Amniotic epithelial cell (primary cell): ENCODE data around the gene C1QB.
"Not testable (repeated sequence)": the region's sequence is repeated elsewhere in the genome, so short reads cannot be mapped to it uniquely, and the experiment has no call there.

Source experiments
- DNase-seq: peaks from one replicate; pipeline ENCODE4 v3.0.0-alpha.2; 2010; ENCODE audit warnings: low read depth

The C1QB gene

DNA sequence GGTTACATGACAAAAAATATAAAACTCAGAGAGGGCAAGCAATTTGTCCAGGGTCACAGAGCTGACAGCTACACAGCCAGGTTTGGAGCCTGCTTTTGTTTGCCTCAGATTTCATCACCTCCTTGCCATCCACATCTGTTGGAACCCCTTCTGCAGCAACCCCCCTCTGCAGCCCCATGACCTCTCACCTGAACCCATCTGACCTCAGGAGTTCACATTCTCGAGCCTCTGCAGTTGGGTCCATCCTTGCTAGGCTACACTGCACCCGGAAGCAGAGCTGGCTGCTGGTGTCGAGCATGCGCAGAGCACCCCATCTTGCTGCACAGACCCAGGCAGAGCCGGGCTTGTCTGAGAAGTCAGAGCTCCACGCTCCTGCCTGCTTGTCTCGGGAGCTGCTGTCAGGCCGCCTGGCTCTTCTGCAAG, 10.0 kb downstream of the C1QB start:
- DNase-seq, result no peak

DNA sequence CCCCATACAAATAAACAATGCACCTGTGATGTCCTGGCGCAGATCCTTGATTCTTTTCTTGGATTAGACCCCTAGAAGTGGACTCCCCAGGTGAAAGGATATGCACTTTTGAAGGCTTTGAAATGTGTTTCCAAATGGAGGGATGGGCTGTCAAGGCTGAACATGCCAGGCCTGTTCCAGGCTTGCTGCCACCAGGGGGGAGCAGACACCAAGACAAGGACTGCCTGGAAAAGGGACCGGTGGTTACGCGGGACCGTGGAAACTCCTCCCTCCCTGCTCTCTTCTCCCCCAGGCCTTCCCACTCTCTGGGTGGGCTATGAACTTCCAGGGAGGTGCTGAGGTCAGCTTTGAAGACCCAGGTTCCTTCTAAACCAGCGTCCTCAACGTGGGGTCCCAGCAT, 12.7 kb downstream of the C1QB start:
- DNase-seq, result peak; percentile 29

DNA sequence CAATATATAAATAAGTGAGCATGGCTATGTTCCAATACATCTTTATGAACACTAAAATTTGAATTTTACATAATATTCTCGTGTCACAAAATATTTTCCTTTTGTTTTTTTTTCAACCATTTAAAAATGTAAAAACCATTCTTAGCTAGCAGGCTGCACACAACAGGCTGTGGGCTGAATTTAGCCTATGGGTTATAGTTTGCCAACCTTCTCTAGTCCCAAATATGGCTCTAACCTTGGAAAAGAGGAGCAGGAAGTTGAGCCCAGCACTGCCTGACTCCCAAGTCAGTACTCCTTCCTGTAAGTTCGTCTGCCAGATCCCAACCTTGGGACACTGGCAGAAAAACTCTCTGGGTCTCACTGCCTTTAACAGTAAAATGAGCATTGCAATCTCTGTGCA, 13.4 kb downstream of the C1QB start:
- no peak for DNase-seq

DNA sequence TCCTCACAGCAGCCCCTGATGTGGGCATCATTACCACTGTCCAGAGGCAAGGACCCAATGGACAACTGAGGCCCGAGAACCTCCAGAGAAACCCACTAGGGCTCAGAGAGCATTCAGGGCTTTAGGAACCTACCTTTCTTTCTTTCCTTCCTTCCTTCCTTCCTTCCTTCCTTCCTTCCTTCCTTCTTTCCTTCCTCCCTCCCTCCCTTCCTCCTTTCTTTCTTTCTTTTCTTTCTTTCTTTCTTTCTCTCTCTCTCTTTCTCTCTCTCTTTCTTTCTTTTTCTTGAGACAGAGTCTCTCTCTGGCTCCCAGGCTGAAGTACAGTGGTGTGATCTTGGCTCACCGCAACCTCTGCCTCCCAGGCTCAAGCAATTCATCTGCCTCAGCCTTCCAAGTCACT, 15.8 kb downstream of the C1QB start:
- DNase-seq, result not testable (repeated sequence)

DNA sequence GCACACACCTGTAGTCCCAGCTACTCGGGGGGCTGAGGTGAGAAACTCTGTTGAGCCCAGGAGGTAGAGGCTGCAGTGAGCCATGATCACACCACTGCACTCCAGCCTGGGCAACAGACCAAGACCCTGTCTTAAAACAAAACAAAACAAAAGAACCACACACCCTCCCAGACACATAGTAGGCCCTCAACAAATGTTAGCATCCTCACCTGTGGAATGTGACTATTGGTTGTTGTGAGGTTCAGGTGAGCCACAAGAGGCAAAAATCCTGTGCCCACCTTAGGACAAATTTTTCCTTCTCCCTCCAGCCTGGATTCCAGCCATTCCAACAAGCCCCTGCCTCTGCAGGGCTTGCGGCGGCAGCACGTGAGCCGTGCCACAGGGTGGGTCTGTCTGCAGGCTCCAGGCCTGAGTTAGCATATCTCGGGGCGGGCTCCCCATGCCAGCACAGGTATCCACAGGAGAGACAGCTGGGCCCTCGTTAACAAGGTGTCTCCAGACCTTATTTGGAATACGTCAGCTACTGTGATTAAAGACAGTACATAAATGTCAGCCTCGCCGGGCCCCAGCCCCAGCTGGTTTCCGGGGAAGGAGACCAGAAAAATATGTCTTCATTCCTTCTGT, 17.4 kb downstream of the C1QB start:
- DNase-seq, result no peak

DNA sequence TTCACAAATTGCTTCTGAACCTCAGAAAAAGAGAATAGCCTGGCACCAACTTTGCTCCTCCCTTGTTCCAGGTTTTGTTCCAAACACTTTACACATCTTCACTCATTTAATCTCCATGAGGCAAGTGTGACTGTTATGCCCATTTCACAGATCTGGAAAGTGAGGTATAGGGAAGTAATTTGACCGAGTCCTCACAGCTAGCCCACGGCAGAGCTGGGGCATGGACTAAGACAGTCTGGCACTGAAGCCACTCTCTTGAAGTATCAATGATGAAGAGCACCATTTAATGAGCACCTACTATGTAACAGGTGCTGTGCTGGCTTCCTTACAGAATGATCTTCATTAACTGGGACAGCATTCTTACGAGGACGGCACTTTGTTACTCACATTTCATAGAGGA, 19.0 kb downstream of the C1QB start:
- DNase-seq, result no peak

DNA sequence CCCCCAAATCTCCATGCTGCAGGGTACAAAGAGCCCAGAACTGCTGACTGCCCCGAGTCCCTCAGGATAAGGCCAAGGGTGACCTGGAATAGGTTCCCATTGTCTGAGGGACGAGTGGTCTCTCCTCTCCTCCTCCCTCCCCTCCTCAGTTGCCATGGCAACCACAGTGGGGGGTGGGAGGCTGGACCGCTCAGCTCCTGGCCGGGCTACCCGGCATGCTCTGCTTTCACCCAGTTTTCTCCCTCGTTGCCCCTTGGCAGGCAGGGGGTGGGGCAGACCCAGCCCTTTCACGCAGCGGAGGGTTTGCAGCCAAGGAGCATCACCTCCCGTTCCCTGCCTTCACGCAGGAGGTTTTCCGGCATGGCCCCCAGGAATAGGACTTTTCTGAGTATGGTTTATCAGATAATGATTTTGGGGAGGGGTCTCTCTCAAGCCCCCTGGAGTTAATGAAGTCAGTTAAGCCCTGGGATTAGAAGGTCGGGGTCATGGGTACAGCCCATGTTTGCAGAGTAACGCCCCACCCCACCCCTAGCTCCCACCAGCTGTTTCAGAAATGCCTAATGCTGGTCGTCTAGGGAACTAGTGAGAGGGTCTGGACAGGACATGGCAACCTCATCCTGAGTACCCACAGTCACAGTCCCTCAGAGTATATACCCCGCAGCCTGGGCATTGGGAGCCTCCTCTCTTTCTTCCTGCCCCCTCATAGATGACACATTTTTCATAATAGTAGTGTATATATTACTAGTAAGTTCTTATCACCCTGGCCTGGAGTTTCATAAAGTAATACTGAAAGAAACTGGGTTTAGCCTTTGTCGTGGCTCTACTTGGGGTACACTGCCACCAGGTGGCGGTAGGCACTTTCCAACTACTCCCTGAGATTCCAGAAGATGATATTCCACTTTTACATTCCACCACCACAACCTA, 20.7 kb downstream of the C1QB start:
- DNase-seq, result peak; percentile 64

DNA sequence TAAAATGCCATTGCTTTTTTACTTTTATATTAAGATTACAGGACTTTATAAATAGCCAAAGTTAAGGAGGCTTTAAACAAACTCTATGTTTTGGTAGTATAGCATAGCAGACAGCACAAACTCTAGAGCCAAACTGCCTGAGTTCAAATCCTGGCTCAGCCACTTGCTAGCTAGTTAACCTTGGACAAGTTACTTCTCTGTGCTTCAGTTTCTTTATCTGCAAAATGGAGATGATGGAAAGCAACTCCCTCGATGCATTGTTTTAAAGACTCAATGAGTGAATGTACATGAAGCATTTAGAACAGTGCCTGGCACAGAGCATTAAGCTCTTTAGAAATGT, 21.3 kb downstream of the C1QB start:
- DNase-seq, result no peak

DNA sequence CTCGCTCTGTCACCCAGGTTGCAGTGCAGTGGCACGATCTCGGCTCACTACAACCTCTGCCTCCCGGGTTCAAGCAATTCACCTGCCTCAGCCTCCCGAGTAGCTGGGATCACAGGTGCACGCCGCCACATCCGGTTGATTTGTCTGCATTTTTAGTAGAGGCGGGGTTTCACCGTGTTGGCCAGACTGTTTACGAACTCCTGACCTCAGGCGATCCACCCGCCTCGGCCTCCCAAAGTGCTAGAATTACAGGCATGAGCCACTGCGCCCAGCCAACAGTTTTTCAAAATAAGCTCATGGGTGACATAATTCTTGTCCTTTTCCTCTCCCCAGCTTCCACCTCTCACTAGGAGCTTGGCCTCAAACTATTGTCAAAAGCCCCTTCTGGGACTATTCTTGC, 23.1 kb downstream of the C1QB start:
- DNase-seq, result not testable (repeated sequence)

DNA sequence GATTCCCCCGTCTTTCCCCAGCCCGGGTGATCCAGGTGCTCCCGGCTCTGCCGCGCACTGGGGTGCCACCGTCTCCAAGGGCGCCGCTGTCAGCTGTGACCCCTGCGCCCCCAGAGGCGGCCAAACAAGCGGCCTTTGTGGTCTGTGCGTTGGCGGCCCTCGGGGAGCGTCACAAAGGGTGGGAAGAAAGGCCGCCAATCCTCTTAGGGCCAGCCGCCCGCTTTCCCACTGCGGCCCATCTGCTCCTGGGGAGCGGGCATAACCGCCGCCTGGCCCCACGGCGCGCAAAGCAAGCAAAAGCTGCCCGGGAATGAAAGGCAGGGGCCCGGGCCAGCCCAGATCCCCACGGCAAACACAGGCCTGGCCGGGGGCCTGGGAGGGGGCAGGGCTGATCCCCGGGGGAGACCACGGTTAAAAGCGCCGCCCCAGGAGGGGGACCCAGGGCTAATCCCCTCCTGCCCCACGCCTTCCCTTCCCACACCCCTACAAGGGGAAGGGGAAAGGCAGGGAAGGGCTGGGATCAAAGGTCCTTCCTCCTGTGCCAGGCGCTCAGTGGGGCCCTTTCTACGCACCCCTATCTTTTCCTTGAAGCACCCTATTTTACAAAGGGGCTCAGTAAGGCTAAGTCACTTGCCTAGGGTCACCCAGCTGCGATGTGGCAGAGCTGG, 24.0 kb downstream of the C1QB start:
- no peak for DNase-seq

DNA sequence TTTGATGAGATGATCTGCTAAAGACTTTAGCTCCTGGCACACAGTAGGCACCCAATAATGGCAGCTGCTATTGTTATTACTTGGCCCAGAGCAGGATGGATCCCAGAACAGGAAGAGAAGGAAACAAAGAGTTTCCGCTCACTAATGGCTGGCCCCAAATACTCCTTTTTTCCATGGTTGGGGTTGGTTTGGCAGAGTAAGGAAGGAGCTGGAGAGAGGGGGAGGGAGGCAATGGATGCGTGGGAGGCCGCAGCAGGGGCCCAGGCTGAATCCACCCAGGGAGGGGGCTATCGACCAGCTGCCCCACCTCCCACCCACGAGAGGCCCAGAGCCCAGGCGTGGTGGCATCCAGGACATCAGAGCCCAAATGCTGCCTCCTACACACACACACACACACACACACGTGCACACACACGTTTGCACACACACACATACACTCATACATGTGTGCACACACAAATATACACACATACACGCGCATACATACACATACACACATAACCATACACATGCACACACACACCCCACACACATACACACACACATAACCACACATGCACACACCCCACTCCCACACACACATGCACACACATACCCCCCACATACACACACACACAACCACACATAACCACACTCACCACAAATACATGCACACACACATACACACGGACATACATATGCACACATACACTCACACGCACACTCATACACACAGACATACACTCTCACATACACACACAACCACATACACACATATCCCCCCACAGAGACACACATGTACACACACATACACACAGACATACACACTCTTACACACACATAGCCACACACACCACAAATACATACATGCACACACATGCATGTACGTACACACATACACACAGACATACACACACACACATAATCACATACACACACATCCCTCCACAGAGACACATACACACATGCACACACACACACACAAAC, 25.2 kb downstream of the C1QB start:
- no peak for DNase-seq

DNA sequence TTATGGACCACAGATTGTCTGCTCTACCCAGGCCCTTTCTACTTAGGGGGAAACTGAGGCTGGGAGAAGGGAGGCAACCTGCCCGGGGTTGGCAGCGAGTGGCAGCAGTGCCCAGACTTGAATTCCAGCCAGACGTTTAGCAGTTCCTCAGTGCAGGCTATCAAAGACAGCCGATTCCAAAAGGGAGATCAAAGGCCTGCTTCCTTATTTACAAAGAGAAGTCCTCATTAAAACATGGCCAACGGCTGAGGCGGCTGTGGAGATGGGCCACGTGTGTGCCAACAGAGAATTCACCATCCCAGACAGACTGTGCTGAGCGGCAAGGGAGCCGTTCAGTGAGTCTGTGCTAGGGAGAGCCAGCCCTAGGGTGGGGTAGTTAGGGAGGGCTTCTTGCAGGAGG, 27.7 kb downstream of the C1QB start:
- DNase-seq, result no peak

DNA sequence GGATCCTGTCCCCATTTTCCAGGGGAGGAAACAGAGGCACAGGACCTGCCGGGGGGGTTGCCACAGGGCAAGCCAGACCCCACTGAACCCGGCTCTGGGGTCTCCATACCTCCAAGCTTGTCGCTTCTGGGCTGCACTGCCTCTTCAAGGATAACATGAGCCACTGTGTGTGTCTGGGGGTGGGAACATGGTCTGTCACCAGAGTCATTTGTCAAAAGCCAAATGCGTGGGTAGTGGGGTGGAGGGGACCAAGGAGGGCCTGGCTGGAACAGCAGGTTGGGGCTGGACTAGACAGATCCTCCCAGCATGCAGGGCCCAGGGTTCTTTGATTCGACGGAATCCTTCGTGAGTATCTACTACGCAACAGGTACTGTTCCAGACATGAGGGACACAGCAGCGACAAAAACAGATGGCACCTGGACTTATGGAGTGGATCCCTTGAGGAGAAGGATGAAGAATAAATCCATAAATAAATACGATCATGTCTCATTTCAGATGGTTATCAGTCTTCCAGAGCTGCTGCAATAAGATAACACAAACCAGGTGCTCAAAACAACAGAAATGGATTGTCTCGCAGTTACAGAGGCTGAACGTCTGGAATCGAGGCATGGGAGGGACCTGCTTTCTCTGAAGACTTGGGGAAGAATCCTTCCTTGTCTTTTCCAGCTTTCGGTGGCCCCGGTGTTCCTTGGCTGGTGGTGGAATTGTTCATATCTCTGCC, 28.7 kb downstream of the C1QB start:
- DNase-seq, result no peak

DNA sequence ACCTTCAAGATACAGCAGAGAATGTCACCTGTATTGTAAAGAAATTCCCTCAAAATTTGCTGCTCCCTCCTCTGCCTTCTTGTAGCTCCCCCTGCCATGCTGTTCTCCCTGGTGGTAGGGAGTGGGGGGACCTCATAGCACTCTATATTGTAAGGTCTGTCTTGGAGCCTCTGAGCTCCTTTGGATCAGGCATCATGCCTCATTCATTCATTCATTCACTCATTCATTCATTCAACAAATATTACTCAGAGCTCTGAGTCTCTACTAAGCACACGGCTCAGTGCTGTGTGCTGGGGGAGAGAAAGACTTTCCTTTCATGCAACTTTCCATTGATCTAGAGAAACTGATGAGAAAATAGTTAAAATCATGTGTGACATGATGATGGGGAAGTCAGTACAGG, 30.5 kb downstream of the C1QB start:
- DNase-seq, result no peak

DNA sequence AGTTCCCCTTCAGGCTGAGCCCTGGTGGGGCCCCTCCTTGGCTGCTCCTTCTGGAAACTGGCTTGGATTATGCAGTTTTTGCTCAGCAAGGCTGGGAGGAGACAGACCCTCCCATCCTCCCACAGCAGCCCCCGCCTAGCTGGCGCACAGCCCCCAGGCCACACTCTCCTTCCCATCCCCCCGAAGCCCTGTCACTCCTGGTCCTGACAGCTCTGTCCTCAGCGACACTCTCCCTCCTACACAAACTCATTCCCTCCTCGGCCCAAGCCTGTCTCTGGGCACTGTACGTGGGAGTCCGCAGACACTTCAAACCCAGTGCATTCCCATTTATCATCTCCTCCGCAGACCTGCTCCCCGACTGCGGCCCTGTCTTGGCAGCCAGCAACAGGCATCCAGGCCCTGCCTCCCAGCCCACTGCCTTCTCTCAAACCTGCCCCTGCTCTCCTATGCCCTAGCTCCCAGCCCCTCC, 32.6 kb downstream of the C1QB start:
- DNase-seq, result peak; percentile 75

DNA sequence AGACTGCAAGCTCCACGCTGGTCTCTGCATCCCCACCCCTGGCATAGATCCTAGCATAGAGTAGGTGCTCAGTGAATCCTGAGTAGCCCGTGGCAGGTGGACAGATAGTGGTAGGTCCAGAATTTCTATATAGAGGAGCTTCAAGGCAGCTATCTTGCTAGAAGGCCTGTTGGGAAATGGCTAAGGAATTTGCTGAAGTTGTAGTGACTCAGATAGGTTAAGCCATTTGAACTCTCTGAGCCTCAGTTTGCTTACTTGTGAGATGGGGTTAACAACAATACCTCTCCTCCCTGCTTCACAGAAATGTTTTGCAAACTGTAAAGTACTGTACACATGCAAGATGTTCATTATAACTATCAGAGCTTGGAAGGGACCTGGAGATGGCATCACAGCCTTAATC, 34.2 kb downstream of the C1QB start:
- DNase-seq, result peak; percentile 84

DNA sequence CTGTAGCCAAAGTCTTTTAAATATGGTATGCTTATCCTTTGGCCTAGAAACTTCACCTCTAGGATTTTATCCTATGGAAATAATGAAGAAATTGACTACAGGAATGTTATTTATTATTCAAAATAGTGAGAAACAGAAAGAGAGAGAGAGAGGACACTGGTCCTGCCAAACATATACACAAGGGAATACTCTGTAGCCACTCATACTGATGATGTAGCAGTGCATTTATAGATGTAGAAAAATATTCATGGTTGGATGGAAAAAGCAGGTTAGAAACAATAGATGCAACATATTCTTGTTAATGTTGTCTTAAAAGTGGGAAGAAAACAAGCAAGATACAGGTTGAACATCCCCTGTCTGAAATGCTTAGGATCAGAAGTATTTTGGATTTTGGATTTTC, 35.4 kb downstream of the C1QB start:
- no peak for DNase-seq

DNA sequence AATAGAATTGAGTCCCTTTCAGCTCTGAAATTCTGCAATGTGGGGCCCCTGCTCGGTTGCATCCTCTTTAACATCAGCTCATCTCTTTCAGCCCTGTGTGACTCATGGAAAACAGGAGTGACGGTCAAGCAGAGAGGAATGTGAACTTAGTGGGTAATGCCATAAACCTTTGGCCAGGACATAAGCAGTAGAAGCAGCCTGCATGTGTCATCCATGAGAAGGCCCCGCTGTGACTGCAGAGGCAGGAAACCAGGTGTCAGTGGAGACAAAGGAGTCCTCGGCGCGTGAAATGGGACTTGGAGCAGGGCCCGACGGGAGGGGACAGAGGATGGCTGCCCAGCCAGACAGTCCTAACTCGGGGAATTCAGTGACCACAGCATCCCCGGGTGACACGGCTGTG, 36.5 kb downstream of the C1QB start:
- DNase-seq, result peak; percentile 89

DNA sequence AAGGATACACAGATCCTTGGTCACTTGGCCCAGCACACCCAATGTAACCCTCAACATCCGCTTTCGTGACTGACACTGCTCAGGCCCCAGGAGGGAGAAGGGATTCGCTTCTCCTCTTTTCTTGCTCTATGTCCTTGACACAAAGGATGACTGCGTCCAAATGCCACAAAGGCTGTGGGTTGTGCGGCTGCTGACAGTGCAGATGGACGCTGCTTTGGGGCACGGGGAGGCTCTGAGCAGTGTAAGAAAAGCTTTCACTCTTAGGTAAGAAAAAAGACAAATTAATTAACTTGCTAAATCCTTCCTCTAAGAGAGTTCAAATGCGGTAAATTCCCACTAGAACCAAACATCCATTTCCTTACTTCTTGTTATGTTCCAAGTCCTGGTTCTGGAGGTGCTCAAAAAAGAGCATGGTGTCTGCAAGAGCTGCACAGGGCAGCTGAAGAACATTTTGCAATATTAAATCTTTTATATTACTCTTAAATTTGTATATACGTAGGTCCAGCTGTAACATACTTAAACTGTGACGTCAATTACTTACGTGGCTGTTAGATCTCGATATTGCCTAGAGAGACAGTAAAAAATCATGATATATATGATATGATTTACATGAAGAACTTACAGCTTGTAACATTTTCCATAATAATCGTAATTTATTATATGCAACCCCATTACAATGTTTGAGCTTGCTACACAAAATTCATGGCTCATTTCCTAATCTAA, 38.2 kb downstream of the C1QB start:
- no peak for DNase-seq

DNA sequence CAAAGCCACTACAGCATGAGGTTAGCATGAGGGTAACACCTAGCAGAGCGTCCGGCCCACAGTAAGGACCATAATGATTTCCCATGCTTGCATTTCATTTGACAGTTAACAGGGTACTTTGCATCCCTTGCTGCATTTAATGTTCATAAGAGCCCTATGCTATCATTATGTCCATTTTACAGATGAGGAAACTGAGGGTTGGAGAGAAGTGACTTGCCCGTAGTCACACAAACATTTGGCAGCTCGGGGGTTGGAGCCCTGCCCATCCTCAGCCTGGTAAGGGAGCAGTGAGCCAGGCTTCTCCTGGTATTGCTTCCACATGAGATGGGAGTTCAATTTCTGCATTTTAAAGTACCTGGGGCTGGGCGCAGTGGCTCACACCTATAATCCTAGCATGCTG, 41.1 kb downstream of the C1QB start:
- no peak for DNase-seq

DNA sequence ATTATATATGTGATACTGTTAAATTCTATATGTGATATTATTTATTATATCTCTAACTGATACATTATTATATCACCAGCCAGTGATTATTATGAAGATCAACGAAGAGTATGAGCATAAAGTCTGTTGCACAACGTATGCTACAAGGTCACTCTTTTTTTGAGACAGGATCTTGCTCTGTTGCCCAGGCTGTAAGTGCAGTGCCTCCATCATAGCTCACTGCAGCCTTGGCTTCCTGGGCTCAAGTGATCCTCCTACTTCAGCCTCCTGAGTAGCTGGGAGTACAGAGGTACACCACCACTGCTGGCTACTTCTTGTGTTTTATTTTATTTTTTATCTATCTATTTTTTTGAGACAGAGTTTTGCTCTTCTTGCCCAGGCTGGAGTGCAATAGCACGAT, 43.6 kb downstream of the C1QB start:
- DNase-seq, result no peak
